Measurements from ENCODE around the gene ERP29.

- TF ChIP-seq CTCF (conservative IDR thresholded peaks at IDR 0.05 in 1 of 2, IDR thresholded peaks at IDR 0.05 in 1 of 2; ENCODE audit: low read depth in 1 of 2, low read length in 2 of 2): no peak
- no peak for TF ChIP-seq EZH2 (IDR thresholded peaks at IDR 0.05; ENCODE audit: low read length, missing control alignments)
Observed at GRCh38 chr12:112011685-112012084, 1.5 kb upstream of the ERP29 start.

Data from fibroblast of lung (primary cell).